Measurements from ENCODE around the gene UBASH3B.

The UBASH3B gene

DNA sequence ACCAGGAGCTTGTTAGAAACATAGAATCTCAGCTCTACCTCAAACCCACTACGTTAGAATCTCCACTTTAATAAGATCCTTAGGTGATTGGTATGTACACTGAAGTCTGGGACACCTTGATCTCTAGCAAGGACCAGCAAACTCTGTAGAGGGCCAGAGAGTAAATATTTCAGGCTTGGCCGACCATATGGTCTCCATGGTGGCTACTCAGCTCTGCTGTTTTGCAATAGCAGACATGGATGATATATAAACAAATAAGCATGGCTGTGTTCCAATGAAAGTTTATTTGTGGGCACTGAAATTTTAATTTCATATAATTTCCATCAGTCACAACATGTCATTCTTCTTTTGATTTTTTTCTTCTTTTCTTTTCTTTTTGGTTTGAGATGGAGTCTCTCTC lies 23.9 kb downstream of the UBASH3B start:
- DNase-seq = no peak

- DNase-seq = no peak
Observed at GRCh38 chr11:122681070-122681469, 25.5 kb downstream of the UBASH3B start.

DNA sequence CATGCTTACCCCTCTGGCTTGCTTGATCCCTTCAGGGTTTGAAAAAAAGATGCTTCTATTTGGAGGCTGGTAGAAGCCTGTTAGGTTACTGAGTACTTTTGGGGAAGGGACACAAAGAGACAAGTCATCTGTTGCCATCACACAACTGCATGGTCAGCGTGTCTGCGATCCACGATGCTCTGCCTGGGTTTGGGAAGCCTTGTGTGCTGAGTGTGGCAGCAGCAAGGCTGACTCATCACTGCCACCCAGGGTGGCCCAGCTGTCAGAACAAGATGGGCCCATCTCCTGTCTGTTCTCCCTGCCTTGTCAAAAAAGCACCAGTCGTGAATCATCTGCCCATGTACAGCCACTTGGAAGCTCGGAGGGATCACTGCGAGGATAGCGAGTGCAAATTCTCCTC lies 26.2 kb downstream of the UBASH3B start:
- DNase-seq = no peak

- DNase-seq = no peak
Observed at GRCh38 chr11:122682464-122682863, 26.9 kb downstream of the UBASH3B start.

- no peak for DNase-seq
Observed at GRCh38 chr11:122685041-122685440, 29.5 kb downstream of the UBASH3B start.

GRCh38 chr11:122686111-122686510 lies 30.6 kb downstream of the UBASH3B start:
- DNase-seq = no peak

DNA sequence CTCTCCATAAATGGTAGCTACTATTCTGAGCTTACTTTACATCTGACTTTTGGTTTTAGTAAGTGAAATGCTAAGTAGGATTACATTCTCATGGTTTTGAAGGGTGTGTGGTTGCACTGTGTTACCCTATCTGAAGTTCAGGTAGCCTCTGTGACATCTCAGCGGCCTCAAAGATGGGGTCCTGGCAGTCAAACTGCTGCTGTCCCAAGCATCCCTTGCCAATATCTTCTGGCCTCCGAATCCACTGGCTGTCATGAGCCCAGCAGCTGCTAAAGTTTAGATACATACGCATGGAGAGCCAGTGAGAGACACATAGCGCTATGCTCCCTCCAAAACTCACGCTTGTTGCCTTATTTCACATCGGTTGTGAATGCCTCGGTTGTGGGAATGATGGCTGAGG lies 34.9 kb downstream of the UBASH3B start:
- no peak for DNase-seq

DNA sequence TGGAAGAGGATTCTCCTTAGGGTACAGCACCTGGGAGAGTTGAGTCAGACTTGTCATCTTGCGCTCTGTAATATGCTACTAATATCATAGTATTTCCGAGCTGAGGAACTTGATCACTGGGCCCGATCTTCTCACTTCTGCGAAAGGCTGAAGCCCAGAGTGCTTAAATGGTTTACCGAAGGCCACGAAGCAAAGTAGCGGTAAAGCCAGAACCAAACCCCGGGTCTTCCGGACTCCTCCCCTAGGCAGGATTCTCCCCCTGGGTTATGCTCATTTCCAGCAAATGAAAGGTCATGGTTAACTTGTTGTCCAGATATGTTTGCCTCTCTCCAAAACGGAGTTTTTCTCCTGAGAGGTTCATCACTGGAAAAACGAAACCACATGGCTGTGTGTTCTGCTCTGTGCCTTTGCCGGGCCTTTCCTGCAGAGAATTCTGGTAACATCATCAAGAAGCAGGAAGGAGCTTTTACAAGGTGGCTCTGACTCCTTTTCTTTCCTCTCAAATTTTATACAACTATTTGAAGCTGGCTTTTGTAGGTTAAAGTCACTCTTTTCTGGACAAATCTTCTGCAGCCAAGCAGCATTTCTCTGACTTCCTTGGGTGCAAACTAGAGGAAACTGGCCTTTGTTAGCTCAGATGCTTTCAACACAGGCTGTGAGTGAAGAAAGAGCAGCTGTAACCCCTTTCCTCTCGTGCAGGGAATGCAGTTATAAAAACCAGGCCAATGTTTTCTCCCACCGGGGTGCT lies 35.5 kb downstream of the UBASH3B start:
- DNase-seq = no peak

DNA sequence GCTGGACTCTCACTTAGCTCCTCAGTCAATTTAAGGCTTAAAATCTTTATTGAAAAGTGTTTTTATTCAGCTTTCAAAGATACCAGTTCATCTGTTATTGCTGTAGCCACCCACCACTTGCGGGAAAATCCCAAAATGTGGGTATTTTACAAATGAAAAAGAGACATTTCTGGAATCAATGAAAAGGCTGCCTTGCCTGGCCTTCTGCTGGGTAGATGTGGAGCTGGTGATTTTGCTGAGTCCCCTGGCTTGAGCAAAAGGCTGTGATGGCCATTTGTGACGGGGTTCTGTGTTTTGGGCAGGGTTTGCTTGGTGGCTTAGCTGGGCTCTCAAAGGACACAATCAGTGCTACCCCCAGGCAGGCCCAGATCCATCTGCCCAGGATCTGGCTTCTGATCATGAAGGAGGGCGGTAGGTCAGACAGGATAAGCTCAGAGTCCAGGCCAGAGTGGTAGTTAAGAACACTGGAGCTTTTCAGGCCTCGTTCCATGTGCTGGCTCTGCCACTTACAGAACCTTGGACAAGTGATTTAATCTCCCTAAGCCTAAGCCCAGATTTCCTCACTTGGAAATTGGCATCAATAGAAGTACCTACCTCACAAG lies 36.1 kb downstream of the UBASH3B start:
- no peak for DNase-seq

DNA sequence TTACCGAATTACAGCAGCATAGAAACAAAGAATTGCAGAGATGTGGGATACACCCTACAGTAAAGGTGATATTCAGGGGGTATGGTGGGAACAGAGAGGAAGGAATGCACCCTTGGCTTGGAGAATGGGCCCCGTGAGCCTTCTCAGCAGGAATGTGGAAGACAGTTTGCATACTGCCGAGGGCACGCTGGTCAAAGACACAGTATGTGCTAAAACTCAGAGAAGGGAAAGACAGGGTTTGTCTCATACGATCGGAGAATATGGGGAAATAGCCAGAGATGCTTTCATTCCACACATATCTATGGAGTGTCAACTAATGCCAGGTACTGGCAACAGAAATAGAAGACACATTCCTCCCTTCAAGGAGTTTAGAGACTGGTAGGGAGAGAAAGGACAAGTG lies 36.9 kb downstream of the UBASH3B start:
- no peak for DNase-seq

GRCh38 chr11:122695076-122695615 lies 39.6 kb downstream of the UBASH3B start:
- no peak for DNase-seq

GRCh38 chr11:122696662-122697061 lies 41.1 kb downstream of the UBASH3B start:
- DNase-seq = no peak

GRCh38 chr11:122697636-122698167 lies 42.2 kb downstream of the UBASH3B start:
- DNase-seq = no peak

GRCh38 chr11:122698392-122698791 lies 42.9 kb downstream of the UBASH3B start:
- no peak for DNase-seq

DNA sequence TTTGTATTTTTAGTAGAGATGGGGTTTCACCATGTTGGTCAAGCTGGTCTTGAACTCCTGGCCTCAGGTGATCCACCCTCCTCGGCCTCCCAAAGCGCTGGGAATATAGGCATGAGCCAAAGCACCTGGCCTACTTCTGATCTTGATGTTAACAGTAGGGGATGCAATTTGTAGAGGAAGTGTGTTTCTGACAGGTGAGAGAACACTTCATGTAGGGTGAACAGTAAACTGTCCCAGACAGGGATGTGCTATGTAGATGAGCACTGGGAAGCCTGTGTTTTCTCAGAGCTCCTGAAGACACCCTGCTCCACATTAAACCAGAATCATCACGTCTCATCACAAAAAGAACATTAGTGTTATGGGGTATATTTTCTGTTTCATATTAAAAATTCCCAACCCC lies 45.1 kb downstream of the UBASH3B start:
- DNase-seq = no peak

DNA sequence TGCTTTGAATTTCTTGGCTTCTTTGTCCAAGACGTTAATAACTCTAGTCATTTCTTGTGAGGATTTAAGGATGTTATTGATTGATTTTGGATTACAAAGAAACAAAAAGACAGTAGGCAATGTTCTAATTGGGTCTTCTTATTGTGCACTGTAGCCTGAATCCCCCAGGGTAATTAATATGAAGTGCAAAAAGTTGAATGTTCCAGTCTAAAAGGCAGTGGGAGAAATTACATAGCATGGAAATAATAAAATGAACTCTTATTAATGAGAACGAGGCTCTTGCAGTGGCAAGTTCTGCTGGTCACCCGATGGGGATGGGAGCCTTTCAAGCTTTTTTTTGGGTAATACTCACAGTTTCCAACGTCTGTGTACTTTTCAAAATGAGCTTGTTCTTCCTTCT lies 45.6 kb downstream of the UBASH3B start:
- no peak for DNase-seq

- DNase-seq = no peak
Observed at GRCh38 chr11:122703541-122704272, 48.2 kb downstream of the UBASH3B start.

GRCh38 chr11:122705396-122705795 lies 49.9 kb downstream of the UBASH3B start:
- DNase-seq = no peak

- no peak for DNase-seq
Observed at GRCh38 chr11:122706291-122707088, 51.0 kb downstream of the UBASH3B start.

DNA sequence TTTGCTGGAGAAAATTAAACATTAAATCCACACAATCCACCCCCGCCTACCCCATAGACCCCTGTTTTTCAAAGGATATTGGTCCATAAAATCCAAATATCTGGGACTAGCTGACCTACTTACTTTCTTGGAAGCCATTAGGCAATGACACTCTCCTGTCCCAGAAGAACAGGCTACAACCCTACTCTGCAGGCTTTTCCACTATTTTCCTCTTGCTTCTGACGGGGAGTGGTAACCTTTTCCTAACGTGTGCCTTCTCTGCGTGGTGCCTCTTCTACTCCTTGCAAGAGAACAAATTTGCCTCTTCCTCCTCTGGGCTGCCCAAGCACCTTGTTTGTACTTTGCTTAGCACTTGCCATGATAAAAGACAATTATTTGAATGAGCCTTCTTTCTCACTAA lies 51.6 kb downstream of the UBASH3B start:
- DNase-seq = no peak

- DNase-seq = no peak
Observed at GRCh38 chr11:122707901-122708300, 52.4 kb downstream of the UBASH3B start.

DNA sequence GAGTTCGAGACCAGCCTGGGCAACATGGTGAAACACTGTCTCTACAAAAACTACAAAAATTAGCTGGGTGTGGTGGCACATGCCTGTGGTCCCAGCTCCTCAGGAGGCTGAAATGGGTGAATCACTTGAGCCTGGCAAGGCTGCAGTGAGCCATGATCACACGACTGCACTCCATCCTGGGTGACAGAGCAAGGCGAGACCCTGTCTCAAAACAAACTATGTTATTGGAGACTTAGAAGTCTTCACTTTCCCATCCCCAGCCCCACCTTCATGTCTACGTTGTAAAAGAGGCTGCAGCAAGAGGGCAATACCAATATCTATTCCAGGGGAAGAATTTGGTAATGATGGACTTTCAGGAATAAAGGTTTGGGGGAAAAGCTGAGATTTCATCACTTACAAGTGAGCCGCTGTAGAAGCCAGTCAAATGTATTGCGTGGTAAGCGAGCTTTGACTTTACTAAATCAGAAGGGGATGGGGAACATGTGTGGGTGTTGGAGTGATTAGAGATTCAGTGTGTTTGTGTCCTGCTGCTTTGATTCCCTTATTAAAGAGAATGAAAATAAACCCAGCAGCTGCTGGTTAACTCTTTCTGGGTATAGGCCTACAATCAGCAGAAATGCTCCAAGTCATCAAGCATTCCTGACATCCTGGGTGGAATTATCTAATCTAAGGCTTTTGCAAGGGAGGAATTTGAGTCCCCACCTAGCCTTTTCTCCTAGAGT lies 53.7 kb downstream of the UBASH3B start:
- no peak for DNase-seq

All from DMS53 (cell line).